Brain pericyte (primary cell): ENCODE results near the gene SCFD2.

Experiments
- DNase-seq: peaks from one replicate; pipeline ENCODE4 v3.0.0-alpha.2; 2012; ENCODE audit warnings: low read depth, low spot score

SCFD2 gene

DNA sequence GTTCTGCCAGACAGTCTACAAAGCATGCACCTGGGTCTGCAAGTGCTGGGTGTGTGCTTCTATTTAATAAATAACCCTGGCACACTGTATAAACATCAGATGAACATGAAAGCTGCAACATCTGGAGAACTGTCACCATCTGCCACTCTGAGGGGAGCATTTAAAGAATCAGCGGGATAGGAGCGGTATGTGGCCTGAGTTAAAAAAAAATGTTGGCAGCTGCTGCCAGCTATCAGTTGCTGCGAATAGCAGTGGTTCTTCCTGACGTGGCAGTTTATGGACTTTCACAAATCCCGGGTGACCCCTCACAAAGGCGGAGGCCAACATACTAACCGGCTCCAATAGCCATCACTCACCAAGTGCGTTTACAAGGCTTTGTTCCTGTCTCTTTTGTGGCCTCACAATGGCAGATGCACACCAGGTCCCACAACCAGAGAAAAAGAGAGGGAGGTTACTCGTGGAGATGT, 408.6 kb downstream of the SCFD2 start:
- DNase-seq = peak; percentile 44

GRCh38 chr4:52956691-52957090, 409.2 kb downstream of the SCFD2 start:
- no peak for DNase-seq

DNA sequence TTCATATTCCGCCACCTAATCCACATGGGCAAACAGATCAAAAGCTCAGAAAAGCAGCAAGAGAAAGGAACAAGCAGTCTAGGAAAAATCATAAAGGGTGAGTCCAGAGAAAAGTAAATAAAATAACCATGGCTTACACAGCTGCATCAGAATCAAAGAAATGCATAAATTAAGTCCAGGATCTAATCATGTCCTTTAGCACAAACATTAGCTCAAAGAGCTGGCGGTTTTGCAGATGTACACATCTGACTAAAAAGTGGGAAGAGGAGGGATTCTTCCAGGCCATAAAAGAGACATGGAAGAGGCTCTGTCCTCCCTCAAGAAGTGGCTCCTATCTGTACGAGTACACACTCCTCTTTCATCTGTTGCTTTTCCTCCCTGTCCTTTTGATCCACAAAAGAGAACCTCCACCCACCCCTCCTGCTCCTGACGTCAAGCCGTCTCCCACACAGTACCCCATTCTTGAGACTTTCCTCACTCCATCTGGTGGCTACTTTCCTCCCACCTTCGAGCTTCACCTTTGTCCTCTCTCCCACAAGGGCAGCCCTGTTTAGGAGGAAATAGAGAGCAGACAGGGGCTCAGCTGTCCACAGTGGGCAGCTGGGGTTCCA, 411.2 kb downstream of the SCFD2 start:
- DNase-seq = no peak

DNA sequence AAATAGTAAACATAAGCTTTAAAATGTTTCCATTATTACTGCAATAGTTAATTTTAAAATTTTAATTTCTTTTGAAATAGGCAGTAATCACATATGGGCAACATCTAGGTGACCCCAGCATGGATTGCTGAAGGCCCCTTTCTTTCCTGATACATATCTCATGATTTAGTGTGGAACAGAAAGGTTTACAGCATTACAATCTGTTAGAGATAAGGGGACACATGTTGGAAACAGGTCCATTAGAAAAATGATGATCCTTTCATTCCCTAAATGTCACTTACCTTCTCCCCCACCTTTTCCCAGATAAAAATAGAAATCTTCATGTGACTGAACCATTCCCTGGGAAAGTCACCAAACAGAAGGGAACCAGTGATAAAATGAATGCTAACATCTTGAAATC, 413.3 kb downstream of the SCFD2 start:
- DNase-seq = no peak

- no peak for DNase-seq
Observed at GRCh38 chr4:52951016-52951415, 414.8 kb downstream of the SCFD2 start.

DNA sequence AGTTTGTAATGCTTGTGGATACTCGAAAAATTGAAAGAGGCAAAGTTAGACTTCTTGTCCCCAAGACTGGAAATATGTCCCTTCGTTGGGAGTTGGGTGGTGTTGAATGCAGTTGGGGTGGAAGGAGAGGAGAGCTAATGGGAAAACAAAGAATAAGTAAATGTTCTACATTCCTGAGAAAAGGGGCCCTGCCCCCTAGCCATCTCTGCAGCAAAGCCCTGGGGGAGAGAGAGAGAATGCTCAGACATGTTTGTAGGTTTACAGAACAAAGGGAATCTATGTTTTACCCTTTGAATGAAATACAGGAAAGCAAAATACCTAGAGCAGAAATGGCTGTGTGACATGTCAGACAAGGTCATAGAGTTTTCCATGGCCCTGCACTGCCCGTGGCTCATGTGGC, 415.6 kb downstream of the SCFD2 start:
- DNase-seq = no peak

DNA sequence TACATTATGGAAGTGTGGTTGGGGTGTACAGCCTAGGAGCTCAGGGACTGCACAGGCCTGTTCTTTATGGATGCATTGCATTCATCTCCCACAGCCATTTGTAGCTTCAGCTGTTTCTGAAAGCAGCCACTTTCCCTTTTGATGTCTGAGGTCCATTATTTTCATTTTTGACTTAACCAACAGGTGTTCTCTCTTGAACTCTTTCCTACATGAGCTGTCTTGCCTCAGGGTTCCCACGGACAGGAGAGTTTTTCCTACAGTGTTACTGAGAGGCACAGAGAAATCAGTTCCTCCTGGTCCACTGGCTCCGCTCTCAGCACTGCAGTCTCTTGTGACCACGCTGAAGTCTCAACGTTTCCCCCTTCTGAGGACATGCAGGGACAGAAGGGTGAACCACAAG, 416.5 kb downstream of the SCFD2 start:
- DNase-seq = no peak

GRCh38 chr4:52948057-52948423, 417.8 kb downstream of the SCFD2 start:
- no peak for DNase-seq

DNA sequence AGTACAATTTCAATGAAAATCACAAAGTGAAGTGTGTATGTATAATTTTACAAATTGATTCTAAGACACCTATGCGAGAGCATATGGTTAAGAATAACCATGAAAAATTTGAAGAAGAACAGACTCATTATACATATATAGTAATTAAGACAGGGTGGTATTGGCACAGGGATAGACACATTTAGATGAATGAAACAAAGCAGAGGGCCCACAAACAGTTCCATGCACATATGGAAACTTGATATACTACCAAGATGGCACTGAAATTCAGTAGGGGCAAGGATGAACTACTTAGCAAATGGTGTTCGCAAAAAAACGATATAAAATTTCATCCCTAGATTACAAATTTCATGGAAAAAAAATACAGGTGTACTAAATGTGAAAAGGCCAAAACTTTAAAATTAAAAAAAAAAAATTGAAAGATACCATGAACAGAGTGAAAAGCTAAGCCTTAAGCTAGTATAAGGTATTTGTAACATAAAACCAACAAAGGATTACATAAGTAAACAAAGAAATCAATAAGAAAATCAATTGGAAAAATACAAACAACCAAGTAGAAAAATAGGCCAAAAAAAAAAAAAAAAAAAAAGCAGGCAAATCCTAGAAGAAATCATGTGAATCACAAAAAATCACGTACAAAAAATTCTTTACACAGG, 418.3 kb downstream of the SCFD2 start:
- no peak for DNase-seq

GRCh38 chr4:52946855-52947254, 419.0 kb downstream of the SCFD2 start:
- no peak for DNase-seq

GRCh38 chr4:52945982-52946381, 419.9 kb downstream of the SCFD2 start:
- no peak for DNase-seq

DNA sequence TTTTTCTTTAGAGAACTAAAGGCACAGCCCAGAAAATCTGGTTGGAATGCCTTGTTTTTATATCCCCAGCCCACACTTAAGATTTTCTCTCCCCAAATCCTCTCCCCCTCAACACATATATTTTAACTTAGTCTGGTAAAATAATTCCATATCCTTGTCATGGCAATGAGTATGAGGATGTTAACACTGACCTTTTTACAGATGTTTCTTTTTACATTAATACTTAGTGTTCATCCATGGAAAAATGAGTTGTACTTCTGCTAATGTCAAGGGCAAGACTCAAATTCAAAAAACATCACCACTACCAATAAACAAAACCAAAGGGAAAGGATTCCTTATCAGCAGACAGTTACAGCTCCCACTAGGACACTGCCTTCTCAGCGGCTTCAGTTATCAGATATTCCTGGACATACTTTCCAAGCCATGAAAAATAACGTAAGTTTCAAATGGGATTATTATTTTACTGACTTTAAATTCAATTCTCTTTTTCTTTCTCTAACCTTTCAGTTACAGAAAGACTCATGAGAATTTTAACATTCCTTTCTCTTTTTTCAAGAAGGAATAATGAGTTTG, 420.4 kb downstream of the SCFD2 start:
- DNase-seq = no peak

GRCh38 chr4:52943677-52944076, 422.2 kb downstream of the SCFD2 start:
- DNase-seq = no peak

GRCh38 chr4:52942936-52943335, 422.9 kb downstream of the SCFD2 start:
- DNase-seq = no peak

- no peak for DNase-seq
Observed at GRCh38 chr4:52941450-52941849, 424.4 kb downstream of the SCFD2 start.

- DNase-seq = no peak
Observed at GRCh38 chr4:52939739-52940138, 426.1 kb downstream of the SCFD2 start.

DNA sequence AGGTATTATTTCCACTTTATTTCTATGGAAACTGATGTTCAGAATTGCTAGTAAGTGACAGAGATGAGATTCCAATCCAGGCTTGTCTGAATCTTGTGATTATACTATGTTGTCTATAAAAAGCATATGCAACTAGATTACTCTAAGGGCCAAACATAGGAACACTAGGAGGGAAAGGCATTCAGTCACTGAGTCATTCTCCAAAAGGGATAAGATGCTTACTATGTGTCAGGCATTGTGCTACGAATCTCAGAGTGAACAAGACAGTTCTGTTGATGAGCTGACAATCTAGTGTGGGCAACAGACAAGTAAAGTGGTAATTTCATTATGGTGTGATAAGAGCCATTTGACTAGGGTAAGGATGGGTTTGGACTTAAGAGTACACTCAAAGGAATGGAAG, 426.5 kb downstream of the SCFD2 start:
- no peak for DNase-seq

DNA sequence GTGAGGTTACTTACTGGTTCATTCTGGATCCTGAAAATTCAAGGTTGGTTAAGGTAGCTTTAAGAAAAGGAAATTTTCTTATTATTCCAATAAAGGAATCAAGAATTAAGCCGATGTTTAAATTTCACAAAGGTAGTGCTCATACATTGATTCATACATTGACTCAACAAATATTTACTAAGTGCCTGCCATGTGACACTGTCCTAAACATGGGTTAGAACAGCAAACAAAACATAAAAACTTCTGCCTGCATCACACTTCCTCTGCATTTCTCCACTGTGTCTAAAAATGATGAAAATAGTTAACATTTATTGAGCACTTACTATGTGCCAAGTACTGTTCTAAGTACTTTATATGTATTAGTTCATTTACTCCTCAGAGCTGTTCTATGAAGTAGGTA, 428.0 kb downstream of the SCFD2 start:
- DNase-seq = no peak

DNA sequence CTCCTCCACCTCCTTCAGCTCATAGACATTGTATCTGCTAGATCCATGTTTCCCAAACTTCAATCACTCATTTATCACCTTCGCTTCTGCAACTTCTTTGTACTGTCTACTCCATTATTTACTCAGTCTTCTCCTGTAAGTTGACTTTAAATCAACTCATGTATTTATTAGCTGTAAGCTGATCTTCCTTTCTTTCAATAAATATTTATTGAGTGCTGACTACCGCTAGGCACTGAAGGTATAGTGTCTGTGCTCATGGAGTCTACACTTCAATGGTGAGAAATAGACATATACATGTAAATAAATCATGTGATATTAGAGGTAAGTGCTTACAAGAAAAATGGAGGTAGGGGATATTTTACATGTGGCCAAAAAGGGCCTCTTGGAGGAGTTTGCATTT, 429.1 kb downstream of the SCFD2 start:
- DNase-seq = no peak

GRCh38 chr4:52935317-52935716, 430.5 kb downstream of the SCFD2 start:
- DNase-seq = no peak

- no peak for DNase-seq
Observed at GRCh38 chr4:52933738-52934137, 432.1 kb downstream of the SCFD2 start.

- peak; percentile 85 for DNase-seq
Observed at GRCh38 chr4:52932591-52933470, 433.0 kb downstream of the SCFD2 start.
